RWPE2 (cell line): ENCODE data around the gene ANKS1B.
A peak's percentile ranks its signal among the peaks of the same experiment; 100 is the strongest.

Experiments
- ATAC-seq: fragments of 200-7000 bp; cut with Tn5 transposase; 3 replicates; pipeline ENCODE4 v1.9.1; 2021; ENCODE audit warnings: low read depth
- DNase-seq: peaks from one replicate; pipeline ENCODE4 v3.0.0-alpha.2; 2020; ENCODE audit warnings: low spot score
- H3K27ac ChIP-seq: fragments of 450-650 bp; 2 replicates; pipeline ENCODE4 v1.5.1; 2017; ENCODE audit warnings: mild to moderate bottlenecking; ENCODE audit not compliant: poor library complexity, severe bottlenecking
- H3K27me3 ChIP-seq: fragments of 250-450 bp; sonication (Bioruptor Pico); 2 replicates; pipeline ENCODE4 v1.5.1; 2021; ENCODE audit warnings: mild to moderate bottlenecking, moderate library complexity; ENCODE audit not compliant: insufficient read depth, poor library complexity, severe bottlenecking
- H3K36me3 ChIP-seq: fragments of 250-450 bp; sonication (Bioruptor Pico); 2 replicates; pipeline ENCODE4 v1.5.1; 2020; ENCODE audit warnings: low read depth, mild to moderate bottlenecking, moderate library complexity
- H3K4me1 ChIP-seq: fragments of 250-450 bp; sonication (Bioruptor Pico); 2 replicates; pipeline ENCODE4 v1.5.1; 2021; ENCODE audit warnings: mild to moderate bottlenecking, moderate library complexity; ENCODE audit not compliant: insufficient read depth, poor library complexity, severe bottlenecking
- H3K4me3 ChIP-seq: fragments of 250-450 bp; sonication (Bioruptor Pico); 2 replicates; pipeline ENCODE4 v1.5.1; 2021; ENCODE audit warnings: mild to moderate bottlenecking, moderate library complexity; ENCODE audit not compliant: severe bottlenecking
- H3K9me3 ChIP-seq: fragments of 250-450 bp; sonication (Bioruptor Pico); 2 replicates; pipeline ENCODE4 v1.5.1; 2021; ENCODE audit warnings: mild to moderate bottlenecking, moderate library complexity; ENCODE audit not compliant: severe bottlenecking
- CTCF ChIP-seq: fragments of 450-650 bp; IDR thresholded peaks from one replicate; pipeline ENCODE4 v1.5.1; 2017; ENCODE audit warnings: mild to moderate bottlenecking, moderate library complexity; ENCODE audit not compliant: poor library complexity, severe bottlenecking

Gene ANKS1B

DNA sequence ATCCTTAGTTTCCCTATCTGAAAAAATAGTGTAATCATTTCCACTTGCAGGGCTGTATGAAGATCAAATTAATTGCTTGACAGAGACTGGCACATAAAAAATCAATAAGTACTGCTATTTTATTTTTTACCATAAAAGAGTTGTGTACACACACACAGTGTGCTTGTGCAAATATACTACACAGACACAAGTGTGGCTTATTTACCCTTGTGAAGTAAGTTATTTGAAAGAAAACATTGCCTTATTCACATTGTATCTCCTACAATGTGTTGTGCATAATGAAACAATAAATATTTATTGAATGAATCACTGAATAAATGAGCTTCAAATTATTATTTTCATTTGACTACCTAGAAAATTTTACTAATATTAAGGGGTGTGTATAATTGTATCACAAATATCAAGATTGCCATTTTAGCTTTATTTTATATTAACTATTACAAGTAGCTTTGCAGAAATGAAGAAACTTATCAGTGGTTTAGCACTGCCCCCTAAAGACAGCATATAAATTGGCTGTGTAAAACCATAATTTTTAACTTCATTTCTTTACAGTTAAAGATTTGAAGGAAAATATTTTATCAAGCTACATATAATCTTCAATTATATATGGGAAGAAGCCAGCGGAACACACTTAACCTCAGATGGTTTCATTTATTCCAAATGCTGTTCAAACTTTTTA, 325.9 kb downstream of the ANKS1B start:
- DNase-seq = no peak
- no peak overlapping the region for H3K27ac ChIP-seq
- no peaks in the 10 kb centered on the region for H3K9me3 ChIP-seq
- no peaks in the 10 kb centered on the region for H3K36me3 ChIP-seq
- no peak overlapping the region for H3K4me3 ChIP-seq
- H3K4me1 ChIP-seq = no peaks in the 10 kb centered on the region
- TF ChIP-seq CTCF = peak; percentile 54
- no peaks in the 10 kb centered on the region for H3K27me3 ChIP-seq
- no peak for ATAC-seq

DNA sequence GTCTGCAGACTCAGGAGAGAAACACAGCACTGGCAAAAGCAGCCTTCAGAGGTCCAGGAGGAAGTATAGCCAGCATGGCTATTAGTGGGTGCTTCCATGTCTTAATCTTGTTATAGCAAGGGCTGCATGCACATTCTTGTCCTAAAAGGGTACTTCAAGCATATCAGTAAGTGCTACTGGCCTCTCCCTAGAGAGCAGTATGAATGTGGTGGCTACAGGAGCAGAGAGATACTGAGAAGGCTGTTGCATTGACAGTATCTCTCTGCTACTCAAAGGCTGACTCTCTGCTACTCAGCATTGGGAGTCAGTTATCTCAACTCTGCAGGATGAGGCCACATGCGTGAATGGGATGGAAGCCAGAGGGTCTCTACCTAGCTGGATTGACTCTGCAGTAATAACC, 335.2 kb downstream of the ANKS1B start:
- H3K4me3 ChIP-seq = no peak overlapping the region
- no peaks in the 10 kb centered on the region for H3K27me3 ChIP-seq
- TF ChIP-seq CTCF = no peak
- DNase-seq (no peak), ATAC-seq (no peak)
- H3K36me3 ChIP-seq = no peaks in the 10 kb centered on the region
- no peaks in the 10 kb centered on the region for H3K9me3 ChIP-seq
- H3K27ac ChIP-seq = no peak overlapping the region
- no peaks in the 10 kb centered on the region for H3K4me1 ChIP-seq

- ATAC-seq (no peak), DNase-seq (no peak)
- Histone ChIP-seq H3K9me3 (no peaks in the 10 kb centered on the region), H3K27me3 (no peaks in the 10 kb centered on the region), H3K4me3 (no peak overlapping the region), H3K27ac (no peak overlapping the region), H3K36me3 (no peaks in the 10 kb centered on the region), H3K4me1 (no peaks in the 10 kb centered on the region)
- no peak for TF ChIP-seq CTCF
These were observed 336.6 kb downstream of the ANKS1B start for GRCh38 chr12:99648183-99648582.

- DNase-seq = no peak
- ATAC-seq = no peak
- Histone ChIP-seq H3K36me3 (no peaks in the 10 kb centered on the region), H3K4me1 (no peaks in the 10 kb centered on the region), H3K4me3 (no peak within 1 kb of the TSS), H3K27ac (no peak within 1 kb of the TSS), H3K9me3 (no peaks in the 10 kb centered on the region), H3K27me3 (no peaks in the 10 kb centered on the region)
- TF ChIP-seq CTCF = no peak
These were observed 337.3 kb downstream of the ANKS1B start, which contains the start of gene GARIN6 for GRCh38 chr12:99647453-99647852. GARIN6 (plus strand) TSS chr12:99647753; CDS start chr12:99648175, 422 bp downstream.

DNA sequence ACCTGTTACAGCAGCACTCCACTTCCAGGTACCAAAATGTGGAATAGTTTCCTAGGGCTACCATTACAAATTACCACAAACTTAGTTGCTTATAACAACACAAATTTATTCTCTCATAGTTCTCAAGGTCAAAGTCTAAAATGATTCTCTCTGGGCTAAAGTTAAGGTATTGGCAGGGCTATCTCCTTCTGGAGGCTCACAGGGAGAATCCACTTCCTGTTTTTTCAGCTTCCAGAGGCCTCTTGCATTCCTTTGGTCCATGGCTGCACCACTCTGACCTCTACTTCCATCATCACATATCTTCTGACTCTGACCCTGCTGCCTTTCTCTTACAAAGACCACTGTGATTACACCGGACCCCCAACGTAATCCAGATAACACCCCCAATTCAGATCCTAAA, 340.1 kb downstream of the ANKS1B start:
- Histone ChIP-seq H3K4me1 (no peaks in the 10 kb centered on the region), H3K9me3 (no peaks in the 10 kb centered on the region), H3K4me3 (no peak overlapping the region), H3K36me3 (no peaks in the 10 kb centered on the region), H3K27ac (no peak overlapping the region), H3K27me3 (no peaks in the 10 kb centered on the region)
- ATAC-seq = no peak
- no peak for DNase-seq
- TF ChIP-seq CTCF = no peak
